LNCaP clone FGC (cell line): ENCODE results near the gene DCT.

ENCODE experiments used
- DNase-seq: peaks from one replicate; pipeline ENCODE4 v3.0.0-alpha.2; 2011; ENCODE audit warnings: low read depth
- H3K4me3 ChIP-seq: 2 replicates; pipeline ENCODE4 v1.5.1; 2011; ENCODE audit warnings: mild to moderate bottlenecking, low read depth, low read length, control low read depth
- CTCF ChIP-seq: IDR thresholded peaks from 2 replicates; pipeline ENCODE4 v1.5.1; 2012; ENCODE audit warnings: mild to moderate bottlenecking; ENCODE audit not compliant: control insufficient read depth, insufficient read depth; ENCODE audit errors: extremely low read depth

DCT gene

DNA sequence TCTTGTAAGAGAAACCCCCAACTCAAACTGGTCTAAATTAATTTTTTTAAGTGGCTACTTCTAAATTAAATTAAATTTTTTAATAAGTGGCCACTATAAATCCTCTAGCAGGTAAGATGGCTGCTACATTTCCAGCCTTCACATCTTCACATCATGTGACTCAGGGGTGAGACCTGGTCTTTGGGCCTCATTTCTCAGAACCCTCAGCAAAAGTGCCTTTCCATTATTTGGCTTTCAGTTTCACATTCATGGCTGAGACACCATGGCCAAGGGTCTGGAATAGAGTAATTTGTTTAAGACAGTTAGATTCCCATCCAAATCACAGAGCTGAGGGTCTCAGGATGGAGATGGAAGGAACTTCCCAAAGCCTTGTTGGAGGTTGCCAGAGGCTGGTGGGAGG is 47.5 kb downstream of the DCT start:
- H3K4me3 ChIP-seq = no peak overlapping the region
- no peak for DNase-seq
- no peak for TF ChIP-seq CTCF

DNA sequence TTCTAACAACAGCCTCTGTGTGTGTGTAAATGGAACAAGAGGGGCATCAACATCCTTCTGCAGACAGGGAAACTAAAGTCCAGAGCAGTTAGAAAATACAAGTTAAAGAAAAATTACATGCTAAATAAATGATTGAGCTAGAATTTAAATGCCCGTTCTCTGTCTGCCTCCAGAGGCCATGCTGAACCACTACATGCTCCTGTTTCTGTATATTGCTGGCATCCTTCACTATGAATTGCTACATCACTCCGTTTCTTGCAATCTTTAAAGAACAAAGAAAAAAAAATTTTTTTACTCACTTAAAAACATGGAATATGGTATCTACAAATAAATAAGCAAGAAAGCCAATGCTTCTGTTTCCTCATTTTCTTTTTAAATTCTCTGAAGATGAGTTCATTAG is 47.9 kb downstream of the DCT start:
- no peak for DNase-seq
- no peak overlapping the region for H3K4me3 ChIP-seq
- no peak for TF ChIP-seq CTCF

GRCh38 chr13:94427313-94427953 is 52.0 kb downstream of the DCT start:
- H3K4me3 ChIP-seq = no peak overlapping the region
- no peak for DNase-seq
- no peak for TF ChIP-seq CTCF

DNA sequence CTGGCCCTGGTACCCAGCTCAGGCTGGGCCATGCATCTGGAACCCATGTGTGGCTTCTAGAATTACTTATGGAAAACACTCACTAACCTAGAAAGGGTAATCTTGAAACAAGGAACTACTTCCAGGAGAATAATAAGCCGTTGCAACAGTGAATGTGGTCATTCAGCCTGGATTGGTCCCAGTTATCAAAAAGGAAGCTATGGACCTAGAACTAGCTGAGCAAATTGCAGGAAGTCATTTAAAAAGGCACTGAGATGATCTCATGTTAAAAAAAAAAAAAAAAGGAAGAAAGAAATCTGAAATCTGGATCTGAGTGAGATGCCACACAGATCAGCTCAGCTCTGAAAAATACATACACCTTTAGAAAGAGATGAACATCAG is 59.6 kb downstream of the DCT start:
- no peak overlapping the region for H3K4me3 ChIP-seq
- TF ChIP-seq CTCF = no peak
- no peak for DNase-seq

DNA sequence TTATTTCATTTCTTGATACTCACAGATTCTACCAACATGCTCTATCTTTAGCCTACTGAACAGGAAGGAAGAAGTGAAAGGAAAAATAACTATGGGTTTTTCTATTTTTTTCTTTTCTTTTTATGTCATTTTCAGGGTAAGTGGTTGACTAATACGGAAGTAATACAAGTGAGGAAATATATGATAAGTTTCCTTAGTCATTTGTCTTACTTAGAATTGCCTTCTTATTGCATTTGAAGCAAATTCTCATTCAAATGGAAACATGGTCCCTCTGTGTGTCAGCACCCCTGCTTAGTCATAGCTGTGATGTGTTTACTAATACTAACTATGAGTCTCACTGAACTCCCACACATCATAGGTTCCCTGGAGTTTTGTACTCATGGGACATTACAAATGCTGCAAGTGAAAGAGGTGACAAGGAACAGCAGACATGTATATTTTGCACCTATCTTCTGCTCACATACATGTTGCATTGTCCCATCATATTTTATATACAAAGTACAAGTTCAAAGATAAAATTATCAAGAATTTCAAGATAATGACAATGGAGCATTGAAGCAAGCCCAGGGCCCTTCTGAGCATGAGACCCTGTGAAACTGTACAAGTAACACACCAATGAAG is 60.1 kb downstream of the DCT start:
- DNase-seq = no peak
- H3K4me3 ChIP-seq = no peak overlapping the region
- no peak for TF ChIP-seq CTCF

DNA sequence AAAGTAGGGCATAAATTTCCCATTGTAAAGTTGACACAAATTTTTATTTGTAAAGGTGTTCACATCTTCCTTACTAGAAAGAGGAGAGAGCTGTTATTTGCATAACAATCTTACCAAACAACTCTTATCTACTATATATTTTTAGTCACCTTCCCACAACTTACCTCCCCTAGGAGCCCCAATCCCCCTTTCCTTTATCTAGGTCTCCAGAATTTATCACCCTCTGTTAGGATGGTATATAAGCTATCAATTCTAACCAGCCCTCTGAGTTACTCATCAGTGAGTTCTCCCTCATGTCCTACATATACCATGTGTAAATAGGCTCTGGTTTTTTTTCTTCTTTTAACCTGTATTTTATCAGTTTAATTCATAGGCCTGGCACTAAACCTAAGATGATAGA is 62.2 kb downstream of the DCT start:
- no peak for TF ChIP-seq CTCF
- DNase-seq = no peak
- H3K4me3 ChIP-seq = no peak overlapping the region
